Activated T-helper 1 cell treated with Interleukin-2 at 50 U/mL for 16 hours (primary cell): ENCODE results near the gene KMT2E.

Experiments used
- DNase-seq: peaks from one replicate; pipeline ENCODE4 v3.0.0-alpha.2; 2020; ENCODE audit warnings: low read depth

Gene KMT2E

GRCh38 chr7:105087981-105088380 is 74.0 kb downstream of the KMT2E start:
- no peak for DNase-seq

- no peak for DNase-seq
Measured at GRCh38 chr7:105088456-105088855, 74.5 kb downstream of the KMT2E start.

- DNase-seq: no peak
Measured at GRCh38 chr7:105094966-105095365, 81.0 kb downstream of the KMT2E start.

- DNase-seq: no peak
Measured at GRCh38 chr7:105096306-105096705, 82.3 kb downstream of the KMT2E start.

GRCh38 chr7:105097619-105098018 is 83.6 kb downstream of the KMT2E start:
- DNase-seq: no peak

- no peak for DNase-seq
Measured at GRCh38 chr7:105098863-105099515, 85.0 kb downstream of the KMT2E start.

- DNase-seq: no peak
Measured at GRCh38 chr7:105101864-105102263, 87.9 kb downstream of the KMT2E start.

- DNase-seq: no peak
Measured at GRCh38 chr7:105102557-105103352, 88.8 kb downstream of the KMT2E start.

- no peak for DNase-seq
Measured at GRCh38 chr7:105105579-105105978, 91.6 kb downstream of the KMT2E start.

GRCh38 chr7:105106473-105106872 is 92.5 kb downstream of the KMT2E start:
- DNase-seq: no peak

- DNase-seq: no peak
Measured at GRCh38 chr7:105107458-105107857, 93.5 kb downstream of the KMT2E start.

- no peak for DNase-seq
Measured at GRCh38 chr7:105112440-105113418, 98.7 kb downstream of the KMT2E start.

GRCh38 chr7:105118612-105119600 is 104.9 kb downstream of the KMT2E start:
- DNase-seq: no peak

GRCh38 chr7:105122619-105123018 is 108.6 kb downstream of the KMT2E start:
- DNase-seq: no peak

GRCh38 chr7:105125745-105126144 is 111.7 kb downstream of the KMT2E start:
- no peak for DNase-seq

- no peak for DNase-seq
Measured at GRCh38 chr7:105126436-105126975, 112.5 kb downstream of the KMT2E start.

- DNase-seq: no peak
Measured at GRCh38 chr7:105127179-105127578, 113.2 kb downstream of the KMT2E start.

GRCh38 chr7:105130048-105130447 is 116.0 kb downstream of the KMT2E start:
- no peak for DNase-seq

- DNase-seq: no peak
Measured at GRCh38 chr7:105130580-105130979, 116.6 kb downstream of the KMT2E start.

GRCh38 chr7:105131033-105131656 is 117.1 kb downstream of the KMT2E start:
- DNase-seq: no peak
